ENCODE data around the gene SMCHD1.

GRCh38 chr18:2635586-2635985 lies 19.9 kb upstream of the SMCHD1 start:
- TF ChIP-seq CTCF (IDR thresholded peaks at IDR 0.05; ENCODE audit: borderline replicate concordance, extremely low read depth, low read length, poor library complexity, severe bottlenecking): no peak
- TF ChIP-seq EZH2 (IDR thresholded peaks at IDR 0.05; ENCODE audit: borderline replicate concordance, low read depth, low read length, severe bottlenecking): no peak

Data from DND-41 (cell line).